Kidney (tissue), 14 donors: ENCODE data around the gene ERO1B. TPM values are rescaled to one million over a fixed set of nuclear protein-coding genes. Genes with fewer than 3 reads are reported as not detected.

ENCODE experiments used
- DNase-seq, 5 donors: peaks; one replicate each; pipeline ENCODE4 v3.0.0-alpha.2; 2013 to 2020
- FAIRE-seq: peaks from 2 replicates; lab custom pipeline; 2012; peaks lifted over from hg19 to GRCh38; lab: Jason Lieb, UNC
- H3K27ac ChIP-seq, 2 donors: one replicate each; pipeline ENCODE4 v1.7.0; 2013; ENCODE audit warnings: low read depth in 2 of 2, low read length in 2 of 2, inconsistent platforms in 1 of 2
- H3K27me3 ChIP-seq: one replicate; pipeline ENCODE4 v1.7.1; 2013; ENCODE audit warnings: low read length, inconsistent platforms; ENCODE audit not compliant: control insufficient read depth, insufficient read depth
- H3K36me3 ChIP-seq, 3 donors: one replicate each; pipeline versions ENCODE4 v1.7.0 to v1.7.1; 2013; ENCODE audit warnings: low read length in 3 of 3, control low read depth in 1 of 3, inconsistent platforms in 1 of 3; ENCODE audit not compliant: insufficient read depth in 3 of 3, control insufficient read depth in 2 of 3
- H3K4me1 ChIP-seq, 3 donors: one replicate each; pipeline versions ENCODE4 v1.7.0 to v1.7.1; 2013; ENCODE audit warnings: low read length in 3 of 3, inconsistent platforms in 1 of 3, low read depth in 1 of 3; ENCODE audit not compliant: control insufficient read depth in 2 of 3, insufficient read depth in 2 of 3
- H3K4me3 ChIP-seq, 3 donors: one replicate each; pipeline versions ENCODE4 v1.7.0 to v1.8.1; 2013; ENCODE audit warnings: low read length in 3 of 3, control low read depth in 1 of 3, inconsistent platforms in 1 of 3
- H3K9ac ChIP-seq, 3 donors: one replicate each; pipeline versions ENCODE4 v1.7.0 to v1.7.1; 2013; ENCODE audit warnings: low read length in 3 of 3, control low read depth in 1 of 3, inconsistent platforms in 1 of 3
- H3K9me3 ChIP-seq, 3 donors: one replicate each; pipeline versions ENCODE4 v1.7.0 to v1.7.1; 2013; ENCODE audit warnings: low read length in 3 of 3, control low read depth in 1 of 3, inconsistent platforms in 1 of 3; ENCODE audit not compliant: control insufficient read depth in 2 of 3, insufficient read depth in 1 of 3
- CTCF ChIP-seq: IDR thresholded peaks from 3 replicates; pipeline ENCODE4 v1.5.1; 2012; ENCODE audit warnings: mild to moderate bottlenecking, moderate library complexity, borderline replicate concordance; ENCODE audit not compliant: insufficient read depth; ENCODE audit errors: extremely low read depth
- intact Hi-C: fragments of 100-400 bp; cut with DNase I; formaldehyde crosslinking; loops from one replicate; pipeline ENCODE4 v1.11.1; 2022
- polyA plus RNA-seq: library from polyadenylated mRNA; stranded (reverse); fragments of 350-450 nt; fragmentation: Illumina TruSeq; extraction: RNeasy Lipid Tissue Mini Kit (QIAGEN cat#74804); gene quantifications from one replicate; pipeline ENCODE4 v1.2.3, GENCODE V29; 2014; ENCODE audit warnings: low read depth, low replicate concordance; ENCODE audit not compliant: insufficient read depth
- total RNA-seq: library from RNA; stranded (reverse); fragmentation: NEBNext Ultra II Directional; extraction: Animal tissue kit (Norgen Biotek cat#: 25700); gene quantifications from one replicate; pipeline ENCODE4 v1.2.1, GENCODE V29; 2021
- donor health status: control.
- donor health status: control.
- donor health status: control.
- donor health status: control.
- donor health status: control.
- donor health status: DM: yes; HTN: yes; CAD: no.
- donor health status: Normal renal cell carcinoma (clear cell type).

Gene ERO1B
- total and polyA plus RNA-seq, 2 donors from 2014 or later: 5.7 to 9.9 TPM

GRCh38 chr1:236240675-236241074, 41.1 kb downstream of the ERO1B start:
- DNase-seq: no peak
- Histone ChIP-seq H3K4me3 (no peak overlapping the region), H3K4me1 (no peaks in the 10 kb centered on the region), H3K9ac (no peak overlapping the region), H3K27me3 (no peaks in the 10 kb centered on the region), H3K36me3 (no peaks in the 10 kb centered on the region), H3K9me3 (no peaks in the 10 kb centered on the region), H3K27ac (no peak overlapping the region)
- FAIRE-seq: no peak
- TF ChIP-seq CTCF: no peak
- intact Hi-C loops: no loop called here

- no peak for TF ChIP-seq CTCF
These were observed 42.6 kb downstream of the ERO1B start for GRCh38 chr1:236239092-236239585.

GRCh38 chr1:236235116-236235515, 46.6 kb downstream of the ERO1B start:
- no peak for TF ChIP-seq CTCF
- intact Hi-C loops: no loop called here
- Histone ChIP-seq H3K4me1 (no peaks in the 10 kb centered on the region), H3K4me3 (no peak overlapping the region), H3K9ac (no peak overlapping the region), H3K9me3 (no peaks in the 10 kb centered on the region), H3K36me3 (no peaks in the 10 kb centered on the region), H3K27ac (no peak overlapping the region), H3K27me3 (no peaks in the 10 kb centered on the region)
- FAIRE-seq (no peak), DNase-seq (peak in 1 of 5 donors; percentile 0)

More at GRCh38 chr1:236239092-236239585, 42.6 kb downstream of the ERO1B start:
- no peak overlapping the region for H3K9ac ChIP-seq
- intact Hi-C loops: no loop called here
- H3K36me3 ChIP-seq: no peaks in the 10 kb centered on the region
- H3K4me3 ChIP-seq: no peak overlapping the region
- DNase-seq (no peak), FAIRE-seq (no peak)
- no peaks in the 10 kb centered on the region for H3K4me1 ChIP-seq
- no peak overlapping the region for H3K27ac ChIP-seq
- no peaks in the 10 kb centered on the region for H3K9me3 ChIP-seq
- no peaks in the 10 kb centered on the region for H3K27me3 ChIP-seq

- H3K4me1 ChIP-seq: no peaks in the 10 kb centered on the region
- no peak for TF ChIP-seq CTCF
- H3K27me3 ChIP-seq: no peaks in the 10 kb centered on the region
- H3K4me3 ChIP-seq: no peak overlapping the region
- no peak overlapping the region for H3K9ac ChIP-seq
- FAIRE-seq (no peak), DNase-seq (no peak)
- H3K9me3 ChIP-seq: no peaks in the 10 kb centered on the region
- H3K27ac ChIP-seq: no peak overlapping the region
- intact Hi-C loops: no loop called here
- H3K36me3 ChIP-seq: no peaks in the 10 kb centered on the region
These were observed 53.3 kb downstream of the ERO1B start for GRCh38 chr1:236228411-236228810.
